Measurements from ENCODE around the gene DNLZ. TPM values are rescaled to one million over a fixed set of nuclear protein-coding genes. Genes with fewer than 3 reads are reported as not detected.
"Not testable (repeated sequence)": the region's sequence is repeated elsewhere in the genome, so short reads cannot be mapped to it uniquely, and the experiment has no call there.

Gene DNLZ
- 10 to 100 TPM; 10.8 to 19.0 (median 15.6) TPM for polyA plus RNA-seq

GRCh38 chr9:136363106-136363948 is at the start of gene DNLZ:
Gene DNLZ, minus strand, starts transcription at chr9:136363744. Its CDS starts 30 bp downstream, at chr9:136363714.
- peak within 1 kb of the TSS; percentile 82 for H3K27ac ChIP-seq (ENCODE audit: low read depth, low read length)
- 1% methylated on average over 63 to 97 of the region's 97 CpGs for WGBS, 3 donors

GRCh38 chr9:136412962-136413361 is 49.4 kb upstream of the DNLZ start:
- no peak overlapping the region for H3K27ac ChIP-seq (ENCODE audit: low read depth, low read length)
- WGBS, 3 donors: 66 to 73% (median 69%) methylated on average over 9 of the region's 9 CpGs

- no peak overlapping the region for H3K27ac ChIP-seq (ENCODE audit: low read depth, low read length)
Observed at GRCh38 chr9:136411378-136411777, 47.8 kb upstream of the DNLZ start.

GRCh38 chr9:136410500-136411287 is 47.1 kb upstream of the DNLZ start, which contains the start of the genes ENTR1 and PMPCA:
Gene ENTR1, minus strand, starts transcription at chr9:136410614. Its CDS starts 217 bp downstream, at chr9:136410397.
Gene PMPCA, plus strand, starts transcription at chr9:136410658. Its CDS starts 11 bp downstream, at chr9:136410669.
- peak within 1 kb of the TSS; percentile 73 for H3K27ac ChIP-seq (ENCODE audit: low read depth, low read length)
- 0 to 1% (median 0%) methylated on average over 68 to 83 of the region's 83 CpGs for WGBS, 3 donors

More at GRCh38 chr9:136411378-136411777, 47.8 kb upstream of the DNLZ start:
- WGBS, 3 donors: 21 to 49% (median 48%) methylated on average over 4 of the region's 4 CpGs

- WGBS, 3 donors: 8 to 11% (median 9%) methylated on average over 64 to 71 of the region's 71 CpGs
- H3K27ac ChIP-seq (ENCODE audit: low read depth, low read length): no peak overlapping the region
Observed at GRCh38 chr9:136409557-136410455, 46.3 kb upstream of the DNLZ start.

GRCh38 chr9:136407911-136408310 is 44.4 kb upstream of the DNLZ start:
- no peak overlapping the region for H3K27ac ChIP-seq (ENCODE audit: low read depth, low read length)
- 86 to 89% (median 87%) methylated on average over 7 of the region's 7 CpGs for WGBS, 3 donors

GRCh38 chr9:136407061-136407460 is 43.5 kb upstream of the DNLZ start:
- not testable (repeated sequence) for H3K27ac ChIP-seq (ENCODE audit: low read depth, low read length)
- WGBS, 3 donors: 91 to 94% (median 93%) methylated on average over 28 of the region's 28 CpGs

GRCh38 chr9:136405904-136406303 is 42.4 kb upstream of the DNLZ start:
- WGBS, 3 donors: 91 to 93% (median 93%) methylated on average over 10 of the region's 10 CpGs

GRCh38 chr9:136405481-136405880 is 41.9 kb upstream of the DNLZ start:
- no peak overlapping the region for H3K27ac ChIP-seq (ENCODE audit: low read depth, low read length)
- 82 to 87% (median 86%) methylated on average over 7 of the region's 7 CpGs for WGBS, 3 donors

More at GRCh38 chr9:136405904-136406303, 42.4 kb upstream of the DNLZ start:
- not testable (repeated sequence) for H3K27ac ChIP-seq (ENCODE audit: low read depth, low read length)

- 87 to 92% (median 91%) methylated on average over 14 of the region's 14 CpGs for WGBS, 3 donors
- H3K27ac ChIP-seq (ENCODE audit: low read depth, low read length): no peak overlapping the region
Observed at GRCh38 chr9:136404801-136405136, 41.2 kb upstream of the DNLZ start.

GRCh38 chr9:136403915-136404800 is 40.6 kb upstream of the DNLZ start:
- 82 to 90% (median 86%) methylated on average over 32 of the region's 32 CpGs for WGBS, 3 donors
- no peak overlapping the region for H3K27ac ChIP-seq (ENCODE audit: low read depth, low read length)

- no peak overlapping the region for H3K27ac ChIP-seq (ENCODE audit: low read depth, low read length)
- WGBS, 3 donors: 82 to 91% (median 83%) methylated on average over 5 of the region's 5 CpGs
Observed at GRCh38 chr9:136403538-136403914, 40.0 kb upstream of the DNLZ start.

- 47 to 81% (median 78%) methylated on average over 13 of the region's 13 CpGs for WGBS, 3 donors
- H3K27ac ChIP-seq (ENCODE audit: low read depth, low read length): no peak overlapping the region
Observed at GRCh38 chr9:136402067-136402466, 38.5 kb upstream of the DNLZ start.

GRCh38 chr9:136401173-136401922 is 37.8 kb upstream of the DNLZ start:
- no peak overlapping the region for H3K27ac ChIP-seq (ENCODE audit: low read depth, low read length)
- WGBS, 3 donors: 88 to 94% (median 93%) methylated on average over 18 of the region's 18 CpGs

- no peak within 1 kb of the TSS for H3K27ac ChIP-seq (ENCODE audit: low read depth, low read length)
- 4 to 10% (median 5%) methylated on average over 42 to 71 of the region's 71 CpGs for WGBS, 3 donors
Observed at GRCh38 chr9:136400038-136400834, 36.7 kb upstream of the DNLZ start, which contains the start of gene SNAPC4. Gene SNAPC4, minus strand, starts transcription at chr9:136400170. Its CDS starts 1,742 bp downstream, at chr9:136398428.
